ENCODE measurements around the gene TNNI2.

TNNI2 gene

GRCh38 chr11:1845561-1846452 lies 7.0 kb downstream of the TNNI2 start:
- DNase-seq (ENCODE audit: extremely low spot score) = no peak
- TF ChIP-seq CTCF (IDR thresholded peaks at IDR 0.05; ENCODE audit: control extremely low read depth, extremely low read depth, low read depth, missing control alignments) = no peak
- CTCF ChIA-PET = interaction anchor here (1.3 to 6.6 kb wide), 3 partner anchors 37 to 305 kb away, joined by 4 to 37 read pairs (median 4); no protein-coding TSS in a partner anchor
- POLR2A ChIA-PET = no interaction called here

GRCh38 chr11:1846453-1846932 lies 7.7 kb downstream of the TNNI2 start:
- POLR2A ChIA-PET = no interaction called here
- TF ChIP-seq CTCF (IDR thresholded peaks at IDR 0.05; ENCODE audit: control extremely low read depth, extremely low read depth, low read depth, missing control alignments) = no peak
- CTCF ChIA-PET = interaction anchor here (1.3 to 6.6 kb wide), 5 partner anchors 14 to 305 kb away, joined by 3 to 37 read pairs (median 4); no protein-coding TSS in a partner anchor
- DNase-seq (ENCODE audit: extremely low spot score) = no peak

GRCh38 chr11:1847006-1847735 lies 8.4 kb downstream of the TNNI2 start:
- ChIA-PET CTCF (interaction anchor here (1.2 to 6.6 kb wide), 7 partner anchors 14 to 304 kb away, joined by 3 to 38 read pairs (median 16); no protein-coding TSS in a partner anchor), POLR2A (no interaction called here)
- DNase-seq (ENCODE audit: extremely low spot score) = no peak
- no peak for TF ChIP-seq CTCF (IDR thresholded peaks at IDR 0.05; ENCODE audit: control extremely low read depth, extremely low read depth, low read depth, missing control alignments)

GRCh38 chr11:1847926-1848639 lies 9.3 kb downstream of the TNNI2 start:
- POLR2A ChIA-PET = interaction anchor here (0.7 kb wide), 1 partner anchor 11 kb away, joined by 3 read pairs; no protein-coding TSS in a partner anchor
- DNase-seq (ENCODE audit: extremely low spot score) = no peak

GRCh38 chr11:1848640-1849430 lies 10.1 kb downstream of the TNNI2 start:
- ChIA-PET POLR2A (interaction anchor here (0.7 kb wide), 1 partner anchor 10 kb away, joined by 3 read pairs; no protein-coding TSS in a partner anchor), CTCF (interaction anchor here (1.2 to 6.6 kb wide), 8 partner anchors 10 to 302 kb away, joined by 3 to 38 read pairs (median 12); partner anchors contain the start of gene TNNI2)
- DNase-seq (ENCODE audit: extremely low spot score) = no peak
- no peak for TF ChIP-seq CTCF (IDR thresholded peaks at IDR 0.05; ENCODE audit: control extremely low read depth, extremely low read depth, low read depth, missing control alignments)

More at GRCh38 chr11:1847926-1848639, 9.3 kb downstream of the TNNI2 start:
- CTCF ChIA-PET = interaction anchor here (1.2 to 6.6 kb wide), 9 partner anchors 9 to 303 kb away, joined by 3 to 38 read pairs (median 8); partner anchors contain the start of gene TNNI2
- TF ChIP-seq CTCF (IDR thresholded peaks at IDR 0.05; ENCODE audit: control extremely low read depth, extremely low read depth, low read depth, missing control alignments) = no peak

Measured in GM10248 (cell line).